Inflammatory macrophage treated with lipopolysaccharide for 4 hours (primary cell): ENCODE measurements around the gene OGFOD3.

Experiments used
- DNase-seq: peaks from one replicate; pipeline ENCODE4 v3.0.0-alpha.2; 2020

OGFOD3 gene

GRCh38 chr17:82403662-82404660 lies 14.4 kb downstream of the OGFOD3 start:
- DNase-seq, result no peak

GRCh38 chr17:82402865-82403264 lies 15.5 kb downstream of the OGFOD3 start:
- no peak for DNase-seq

DNA sequence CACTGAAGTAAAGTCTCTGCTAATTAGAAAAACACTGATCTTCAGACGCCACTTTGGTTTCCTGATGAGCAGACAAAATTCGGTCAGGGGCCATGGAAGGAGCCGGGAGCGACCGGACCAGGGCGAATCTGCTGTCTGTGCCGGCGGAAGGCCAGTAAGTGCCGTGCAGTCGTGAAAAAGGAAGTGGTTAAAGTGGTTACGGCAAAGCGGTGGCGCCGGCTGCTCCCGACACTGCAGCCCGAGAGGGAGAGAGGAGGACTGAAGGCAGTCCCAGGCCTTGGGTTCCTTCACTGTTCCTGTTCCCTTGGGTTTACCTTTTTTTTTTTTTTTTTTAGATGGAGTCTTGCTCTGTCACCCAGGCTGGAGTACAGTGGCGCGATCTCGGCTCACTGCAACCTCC lies 17.6 kb downstream of the OGFOD3 start:
- DNase-seq, result peak; percentile 74

DNA sequence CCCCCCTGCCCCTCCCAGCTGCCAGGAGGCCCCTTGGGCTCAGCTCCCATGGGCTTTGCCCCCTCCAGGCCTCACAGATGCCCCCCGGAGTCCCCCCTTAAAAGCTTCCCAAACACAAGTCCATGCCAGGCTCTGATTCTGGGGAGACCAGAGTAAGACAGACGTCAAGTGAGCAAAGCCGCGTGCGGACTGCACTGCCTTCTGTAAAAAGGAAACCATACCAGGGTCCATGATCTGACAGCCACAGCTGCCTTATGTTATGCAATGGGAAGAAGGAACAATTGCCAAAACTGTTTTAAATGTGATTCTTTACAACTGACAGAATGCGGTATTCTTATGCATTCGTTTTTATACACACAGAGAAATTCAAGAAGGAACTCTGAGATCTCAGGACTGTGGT lies 18.2 kb downstream of the OGFOD3 start:
- DNase-seq, result peak; percentile 52

DNA sequence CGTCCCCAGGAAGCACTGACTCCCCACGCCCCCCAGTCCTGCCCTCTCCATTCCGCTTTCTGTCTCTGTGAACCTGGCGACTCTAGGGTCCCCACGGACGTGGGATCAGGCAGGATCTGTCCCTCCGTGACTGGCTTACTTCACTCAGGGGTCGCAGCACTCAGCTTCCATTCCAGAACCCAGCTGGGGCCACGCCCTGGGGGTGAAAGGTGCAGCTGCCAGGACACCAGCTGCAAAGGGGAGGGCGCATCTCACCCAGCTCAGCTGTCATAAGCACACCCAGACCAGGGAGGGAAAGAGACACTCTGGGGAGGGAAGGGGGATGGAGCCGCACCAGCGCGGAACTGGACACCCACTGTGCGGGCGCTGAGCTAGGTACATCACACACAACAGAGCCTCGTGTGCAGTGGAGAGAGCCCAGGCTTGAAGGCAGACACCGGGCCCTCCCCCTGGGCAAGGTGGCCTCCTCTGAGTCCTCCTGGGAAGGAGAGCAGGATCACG lies 18.7 kb downstream of the OGFOD3 start:
- DNase-seq, result no peak

- DNase-seq, result no peak
These were observed 19.3 kb downstream of the OGFOD3 start for GRCh38 chr17:82399041-82399441.

DNA sequence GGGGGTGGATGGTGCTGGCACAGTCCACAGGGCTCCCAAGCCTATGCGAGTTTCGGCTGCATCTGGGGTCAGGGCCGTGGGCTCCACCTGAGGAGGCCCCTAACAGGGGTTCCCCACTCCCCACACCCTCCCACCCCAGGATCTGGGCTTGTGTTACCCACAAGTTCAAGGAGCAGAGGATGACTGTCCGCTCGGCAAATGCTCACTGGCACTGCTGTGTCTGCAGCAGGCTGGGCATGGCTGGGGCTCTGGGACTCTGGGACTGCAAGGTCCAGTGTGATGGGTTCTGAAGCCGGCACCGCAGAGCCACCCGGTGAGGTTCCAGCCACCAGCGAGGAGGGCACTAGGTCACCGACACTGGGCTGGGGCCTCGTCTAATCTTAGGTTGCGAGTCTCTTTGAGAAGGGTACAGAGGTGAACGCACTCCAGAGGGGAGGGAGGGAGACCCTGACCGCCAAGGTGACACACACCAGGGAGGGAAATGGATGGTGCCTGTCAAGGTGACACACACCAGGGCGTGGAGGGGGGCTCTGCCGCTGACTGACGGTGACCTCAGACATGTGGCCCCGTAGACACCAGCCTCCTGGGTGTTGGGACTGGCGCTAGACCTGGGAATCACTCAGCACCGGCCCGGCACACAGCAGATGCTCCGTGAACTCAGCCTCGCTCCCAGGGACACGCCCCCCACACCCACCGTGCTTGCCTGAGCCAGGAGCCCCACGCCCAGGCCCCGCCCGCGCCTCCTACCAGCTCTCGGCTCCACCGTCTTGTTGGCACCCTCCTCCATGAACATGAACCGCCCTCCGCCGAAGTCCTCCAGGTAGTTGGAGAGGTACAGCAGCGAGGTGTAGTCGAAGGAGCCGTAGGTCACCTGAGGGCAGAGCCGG lies 20.7 kb downstream of the OGFOD3 start:
- no peak for DNase-seq

DNA sequence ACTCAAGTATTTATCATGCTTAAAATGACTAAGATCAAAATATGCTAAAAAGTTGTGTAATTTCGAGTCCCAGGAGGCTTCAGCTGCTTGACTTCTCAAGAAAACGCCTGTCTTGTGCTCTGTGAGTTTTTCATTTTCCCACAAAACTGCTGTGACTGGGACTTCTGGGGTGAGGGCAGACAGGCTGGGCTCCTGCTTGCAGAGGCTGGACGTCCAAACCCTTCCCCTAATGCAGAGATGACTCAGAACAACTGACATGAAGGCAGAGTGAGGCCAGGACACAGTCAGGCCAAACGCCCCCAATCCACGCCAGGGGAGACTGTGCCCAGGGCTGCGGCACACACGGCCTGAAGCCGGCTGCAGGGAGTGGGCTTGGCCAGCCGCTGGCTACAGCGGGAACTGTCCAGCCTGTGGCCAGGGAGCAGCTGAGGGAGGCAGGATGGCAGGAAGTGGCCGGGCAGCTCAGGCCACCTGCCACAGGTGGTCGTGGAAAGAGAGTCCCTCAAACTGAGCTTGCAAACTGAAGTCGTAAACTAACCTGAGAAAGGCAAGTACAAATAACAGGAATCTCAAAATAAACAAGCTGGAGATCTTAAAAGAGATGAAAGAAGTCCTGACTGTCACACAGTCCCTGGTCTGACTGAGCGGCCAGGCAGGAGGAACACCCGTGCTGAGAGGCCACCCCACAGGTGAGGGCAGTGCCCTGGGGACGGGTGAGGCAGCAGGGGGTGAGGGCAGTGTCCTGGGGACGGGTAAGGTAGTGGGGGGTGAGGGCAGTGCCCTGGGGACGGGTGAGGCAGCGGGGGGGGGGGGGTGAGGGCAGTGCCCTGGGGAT lies 21.6 kb downstream of the OGFOD3 start:
- DNase-seq, result no peak

DNA sequence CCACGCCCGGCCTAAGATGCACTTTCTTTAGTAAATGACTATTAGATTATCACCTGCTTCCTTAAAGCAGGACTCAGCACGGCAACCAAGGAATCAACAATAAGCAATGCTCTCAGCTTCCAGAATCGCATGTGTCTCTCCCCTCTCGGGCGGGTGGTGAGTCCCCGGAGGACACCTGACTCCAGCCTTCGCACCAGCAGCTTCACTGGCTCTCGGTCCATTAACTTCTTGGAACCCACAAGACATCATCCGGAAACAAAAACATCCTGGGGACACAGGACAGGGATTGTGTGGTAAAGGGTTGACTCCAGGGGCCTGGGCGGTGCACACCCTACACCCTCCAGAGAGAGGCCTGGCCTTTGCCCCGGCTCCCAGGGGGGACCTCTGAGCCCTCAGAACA lies 24.1 kb downstream of the OGFOD3 start:
- no peak for DNase-seq

DNA sequence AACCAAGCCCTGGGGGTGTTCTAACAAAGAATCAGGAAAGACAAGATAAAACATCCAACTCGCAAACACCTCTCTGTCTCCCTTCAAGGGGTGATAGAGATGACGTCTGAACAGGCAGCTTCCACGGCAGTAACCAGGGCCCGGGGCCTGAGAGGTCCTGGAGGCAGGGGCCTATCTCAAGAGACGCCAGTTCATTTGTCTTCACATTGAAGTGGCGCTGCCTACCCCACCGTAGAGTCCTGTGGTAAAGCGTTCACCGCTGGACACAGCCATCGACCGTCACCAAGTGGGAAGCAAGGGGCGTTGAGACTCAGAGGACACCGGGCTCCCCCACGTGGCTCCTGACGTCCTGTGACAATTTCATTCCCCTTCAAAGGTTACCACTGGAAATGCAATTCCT lies 25.4 kb downstream of the OGFOD3 start:
- DNase-seq, result no peak

- DNase-seq, result no peak
These were observed 26.0 kb downstream of the OGFOD3 start for GRCh38 chr17:82392209-82392920.

- no peak for DNase-seq
These were observed 26.8 kb downstream of the OGFOD3 start for GRCh38 chr17:82391496-82392066.

GRCh38 chr17:82390860-82391435 lies 27.4 kb downstream of the OGFOD3 start:
- no peak for DNase-seq

- no peak for DNase-seq
These were observed 28.1 kb downstream of the OGFOD3 start for GRCh38 chr17:82390015-82390859.

DNA sequence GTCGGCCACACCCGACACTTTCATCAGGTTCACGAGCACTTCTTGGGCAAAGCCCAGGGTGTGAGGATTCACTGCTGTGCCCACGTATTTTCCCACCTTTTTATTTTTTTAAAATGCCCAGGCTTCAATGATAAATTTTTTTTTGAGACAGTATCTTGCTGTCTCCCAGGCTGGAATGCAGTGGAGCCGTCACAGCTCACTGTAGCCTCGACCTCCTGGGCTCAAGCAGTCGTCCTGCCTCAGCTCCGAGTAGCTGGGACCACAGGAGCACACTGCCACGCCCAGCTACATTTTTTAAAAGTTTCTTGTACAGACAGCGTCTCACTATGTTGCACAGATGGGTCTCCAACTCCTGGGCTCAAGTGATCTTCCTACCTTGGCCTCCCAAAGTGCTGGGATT lies 29.0 kb downstream of the OGFOD3 start:
- DNase-seq, result no peak

DNA sequence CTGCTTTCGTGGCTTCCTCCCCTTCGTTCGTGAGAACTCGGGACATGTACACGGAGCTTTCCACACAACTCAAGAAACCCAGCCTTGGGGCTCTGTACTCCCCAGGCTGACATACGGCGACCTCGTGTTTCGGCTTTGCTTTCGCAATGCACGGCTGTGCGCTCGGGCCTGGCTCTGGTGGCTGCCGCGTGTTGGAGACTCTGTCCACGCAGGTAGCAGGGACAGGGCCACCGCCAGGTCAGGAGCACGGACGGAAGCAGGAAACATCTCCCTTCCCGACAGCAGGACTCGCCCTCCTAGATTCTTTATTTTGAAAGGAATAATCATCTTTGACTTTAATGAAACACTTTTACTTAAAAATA lies 29.5 kb downstream of the OGFOD3 start:
- no peak for DNase-seq

DNA sequence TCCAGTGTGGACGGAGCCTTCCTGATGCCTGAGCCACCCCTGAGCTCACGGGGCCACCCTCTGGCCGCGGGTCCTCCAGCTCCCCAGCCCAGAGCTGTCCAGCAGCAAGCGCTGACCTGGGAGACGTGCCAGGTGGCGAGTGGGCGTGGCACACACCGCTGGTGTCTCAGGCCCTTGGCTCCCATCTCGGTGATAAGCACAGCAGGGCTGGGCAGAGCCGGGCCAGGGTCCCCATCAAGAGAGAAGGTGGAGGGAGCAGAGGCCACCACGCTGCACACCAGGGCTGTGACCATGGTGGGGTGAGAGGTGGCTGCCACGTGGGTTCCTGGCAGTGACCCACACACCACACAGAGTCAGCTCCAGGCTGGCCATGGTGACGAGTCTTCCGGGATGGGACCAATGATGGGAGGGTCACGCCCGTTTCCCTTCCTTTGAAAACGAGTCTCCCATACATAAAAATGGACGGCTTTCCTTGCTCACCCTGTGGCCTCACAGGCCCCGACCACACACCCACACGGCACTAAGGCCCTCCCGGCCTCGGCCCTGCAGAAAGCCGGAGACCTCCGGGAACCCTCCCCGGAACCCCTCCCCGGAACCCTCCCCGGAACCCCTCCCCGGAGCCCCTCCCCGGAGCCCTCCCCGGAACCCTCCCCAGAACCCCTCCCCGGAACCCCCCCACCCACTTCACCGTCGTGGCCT lies 30.0 kb downstream of the OGFOD3 start:
- no peak for DNase-seq

- DNase-seq, result no peak
These were observed 30.7 kb downstream of the OGFOD3 start for GRCh38 chr17:82387705-82388106.

GRCh38 chr17:82386881-82387704 lies 31.3 kb downstream of the OGFOD3 start:
- peak; percentile 22 for DNase-seq
